Esophagus squamous epithelium (tissue), 4 donors: Measurements from ENCODE around the gene FBXO10.

ENCODE experiments used
- CTCF ChIP-seq, 6 experiments: fragments of 450-650 bp in 4 of 6; fragments of 200-600 bp in 2 of 6; sonication (generic) in 2 of 6; IDR thresholded peaks; one replicate each; pipeline ENCODE4 v1.5.1; 2016 to 2019; ENCODE audit warnings: antibody characterized with exemption in 6 of 6, mild to moderate bottlenecking in 4 of 6, moderate library complexity in 4 of 6
- POLR2A ChIP-seq, 4 donors: fragments of 450-650 bp; IDR thresholded peaks; one replicate each; pipeline ENCODE4 v1.6.1; 2017; ENCODE audit warnings: antibody characterized with exemption in 4 of 4, mild to moderate bottlenecking in 4 of 4, moderate library complexity in 3 of 4

- TF ChIP-seq POLR2A (IDR thresholded peaks at IDR 0.05) (no peak), CTCF (IDR thresholded peaks at IDR 0.05) (no peak)
Measured at GRCh38 chr9:37486256-37486615, 89.9 kb downstream of the FBXO10 start.
